ENCODE measurements around the gene WNT3A.
"Not testable (repeated sequence)": the region's sequence is repeated elsewhere in the genome, so short reads cannot be mapped to it uniquely, and the experiment has no call there.

WNT3A gene

GRCh38 chr1:227975583-227976283, 31.1 kb upstream of the WNT3A start:
- H3K4me3 ChIP-seq (ENCODE audit: low read length); DNase-seq (ENCODE audit: low read depth): not testable (repeated sequence)

- TF ChIP-seq CTCF (IDR thresholded peaks at IDR 0.05; ENCODE audit: insufficient read depth, low read depth, low read length, missing control alignments), result no peak
- H3K4me3 ChIP-seq (ENCODE audit: low read length), result no peak overlapping the region
- no peak for DNase-seq (ENCODE audit: low read depth)
Measured at GRCh38 chr1:227987181-227987580, 19.6 kb upstream of the WNT3A start.

GRCh38 chr1:227994632-227995300, 12.0 kb upstream of the WNT3A start:
- no peak overlapping the region for H3K4me3 ChIP-seq (ENCODE audit: low read length)
- TF ChIP-seq CTCF (IDR thresholded peaks at IDR 0.05; ENCODE audit: insufficient read depth, low read depth, low read length, missing control alignments), result no peak
- DNase-seq (ENCODE audit: low read depth), result no peak

- DNase-seq (ENCODE audit: low read depth), result no peak
- TF ChIP-seq CTCF (IDR thresholded peaks at IDR 0.05; ENCODE audit: insufficient read depth, low read depth, low read length, missing control alignments), result no peak
- H3K4me3 ChIP-seq (ENCODE audit: low read length), result no peak overlapping the region
Measured at GRCh38 chr1:227996187-227996950, 10.4 kb upstream of the WNT3A start.

GRCh38 chr1:227998374-227999055, 8.3 kb upstream of the WNT3A start:
- DNase-seq (ENCODE audit: low read depth), result no peak
- no peak overlapping the region for H3K4me3 ChIP-seq (ENCODE audit: low read length)
- no peak for TF ChIP-seq CTCF (IDR thresholded peaks at IDR 0.05; ENCODE audit: insufficient read depth, low read depth, low read length, missing control alignments)

GRCh38 chr1:227999056-227999930, 7.5 kb upstream of the WNT3A start:
- H3K4me3 ChIP-seq (ENCODE audit: low read length), result no peak overlapping the region
- peak; percentile 95 for TF ChIP-seq CTCF (IDR thresholded peaks at IDR 0.05; ENCODE audit: insufficient read depth, low read depth, low read length, missing control alignments)
- peak; percentile 82 for DNase-seq (ENCODE audit: low read depth)

Data from epithelial cell of esophagus (primary cell).